ENCODE results near the gene TTC8.

- TF ChIP-seq CTCF (IDR thresholded peaks at IDR 0.05) (no peak), POLR2A (IDR thresholded peaks at IDR 0.05) (no peak)
Observed at GRCh38 chr14:88808359-88808758, 16.1 kb upstream of the TTC8 start.

All from Peyer's patch (tissue), 4 donors.